Epithelial cell of prostate (primary cell): ENCODE results near the gene FSTL1.

Experiments used
- DNase-seq: peaks from one replicate; pipeline ENCODE4 v3.0.0-alpha.2; 2011; ENCODE audit warnings: low read depth, low spot score
- H3K27ac ChIP-seq: fragments of 450-650 bp; 2 replicates; pipeline ENCODE4 v1.5.1; 2017; ENCODE audit warnings: mild to moderate bottlenecking

The FSTL1 gene

DNA sequence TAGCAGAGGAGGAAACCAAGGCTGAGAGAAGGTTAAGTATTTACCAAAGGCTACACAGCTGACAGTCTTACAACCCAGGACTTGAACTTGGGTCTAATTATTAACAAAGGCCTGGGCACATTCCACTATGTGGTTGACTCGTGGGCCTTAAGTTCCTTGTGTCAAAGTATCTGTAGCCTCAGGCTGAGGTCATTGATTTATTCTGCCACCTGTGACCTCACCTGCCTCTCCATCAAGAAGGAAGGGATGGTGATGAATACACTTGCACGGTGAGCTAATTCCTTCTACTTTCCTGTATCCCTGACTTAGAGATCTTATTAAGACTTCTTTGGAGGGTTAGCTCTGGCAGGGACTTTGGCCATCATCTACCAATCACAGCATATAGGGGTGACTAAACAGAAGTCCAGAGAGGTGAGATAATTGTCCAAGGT is 81.7 kb downstream of the FSTL1 start:
- DNase-seq = no peak
- H3K27ac ChIP-seq = no peak overlapping the region

DNA sequence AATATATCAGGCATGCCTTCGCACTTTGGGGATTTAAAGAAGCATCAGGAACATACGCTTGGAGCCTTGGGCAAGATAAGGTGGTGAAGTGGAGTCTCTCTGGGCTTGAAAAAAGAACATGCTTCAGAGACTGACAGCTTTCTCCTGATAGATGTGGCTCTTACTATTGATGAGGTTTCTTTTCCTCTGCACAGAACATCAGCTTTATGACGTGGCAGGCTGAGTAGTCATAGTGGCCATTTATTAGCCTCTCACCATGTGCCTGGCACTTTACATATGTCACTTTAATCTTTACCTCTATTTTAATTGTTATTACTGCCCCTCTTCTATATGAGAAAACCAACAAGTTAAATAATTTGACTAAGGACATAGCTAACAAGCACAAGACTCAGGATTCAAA is 82.6 kb downstream of the FSTL1 start:
- no peak for DNase-seq

DNA sequence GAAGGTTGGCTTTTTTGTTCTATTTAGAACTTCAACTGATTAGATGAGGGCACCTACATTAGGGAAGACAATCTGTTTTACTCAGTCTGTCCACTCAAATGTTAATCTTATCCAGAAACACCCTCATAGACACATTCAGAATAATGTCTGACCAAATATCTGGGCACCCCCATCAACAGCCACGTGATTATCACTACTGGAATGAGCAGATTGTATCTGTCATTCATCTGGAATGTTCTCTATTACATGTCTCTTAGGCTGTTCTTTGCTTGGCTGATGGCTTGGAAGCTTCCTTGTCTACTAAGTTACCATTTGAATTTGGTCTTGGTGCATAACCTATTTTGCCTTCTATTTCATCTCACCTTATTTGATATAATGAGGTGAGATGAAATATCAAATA is 86.0 kb downstream of the FSTL1 start:
- DNase-seq = no peak

More for the DNA sequence above, 82.6 kb downstream of the FSTL1 start:
- no peak overlapping the region for H3K27ac ChIP-seq

DNA sequence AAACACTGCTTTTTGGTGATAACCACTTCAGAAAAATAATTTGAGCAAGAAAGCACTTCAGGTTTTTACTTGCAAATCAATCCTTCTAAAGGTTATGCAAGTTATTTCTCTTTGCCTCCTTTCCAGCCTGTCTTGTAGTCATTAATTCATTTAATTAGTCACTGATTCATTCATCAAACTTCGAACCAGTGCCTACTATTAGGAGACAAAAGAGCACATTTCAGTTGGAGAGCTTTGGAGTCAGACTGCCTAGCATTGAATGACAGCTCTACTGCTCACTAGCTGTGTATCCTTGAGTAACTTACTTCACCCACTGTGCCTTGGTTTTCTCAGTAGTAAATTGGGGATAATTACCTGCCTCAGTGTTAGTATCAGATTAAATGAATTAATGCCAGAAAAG is 86.7 kb downstream of the FSTL1 start:
- no peak overlapping the region for H3K27ac ChIP-seq
- no peak for DNase-seq

More for the DNA sequence above, 86.0 kb downstream of the FSTL1 start:
- H3K27ac ChIP-seq = no peak overlapping the region

DNA sequence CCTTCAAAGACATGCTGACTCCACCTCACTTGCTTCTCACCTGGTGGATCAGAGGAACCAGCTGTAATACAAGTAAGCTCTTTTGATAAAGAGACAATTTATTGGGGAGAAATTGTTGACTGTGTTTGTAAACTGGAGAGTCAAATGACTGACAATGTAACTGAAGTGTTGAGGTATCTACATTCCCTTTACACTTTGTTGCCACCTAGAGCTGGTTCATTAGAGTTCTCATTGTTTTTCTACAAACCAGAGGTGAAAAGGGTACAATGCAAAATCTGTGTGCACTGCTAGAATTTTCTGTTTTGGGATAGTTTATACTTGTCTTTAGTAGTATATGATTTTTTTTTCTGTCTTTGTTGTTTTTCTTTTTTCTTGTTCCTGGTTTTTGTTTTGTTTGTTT is 93.0 kb downstream of the FSTL1 start:
- H3K27ac ChIP-seq = no peak overlapping the region

DNA sequence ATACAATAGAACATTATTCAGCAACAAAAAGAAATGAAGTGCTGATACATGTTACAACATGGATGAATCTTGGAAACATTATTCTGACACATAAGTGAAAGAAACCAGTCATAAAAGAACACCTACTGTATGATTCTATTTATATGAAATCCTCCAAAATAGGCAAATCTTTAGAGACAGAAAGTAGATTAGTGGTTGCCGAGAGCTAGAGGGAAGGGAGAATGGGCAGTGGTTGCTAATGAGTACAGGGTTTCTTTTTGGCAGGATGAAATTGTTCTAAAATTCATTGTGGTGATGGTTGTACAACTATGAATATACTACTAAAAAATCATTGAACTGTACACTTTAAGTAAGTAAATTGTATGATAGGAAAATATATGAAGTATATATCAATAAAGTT is 95.3 kb downstream of the FSTL1 start:
- DNase-seq = no peak
- no peak overlapping the region for H3K27ac ChIP-seq

More for the DNA sequence above, 93.0 kb downstream of the FSTL1 start:
- DNase-seq = no peak

DNA sequence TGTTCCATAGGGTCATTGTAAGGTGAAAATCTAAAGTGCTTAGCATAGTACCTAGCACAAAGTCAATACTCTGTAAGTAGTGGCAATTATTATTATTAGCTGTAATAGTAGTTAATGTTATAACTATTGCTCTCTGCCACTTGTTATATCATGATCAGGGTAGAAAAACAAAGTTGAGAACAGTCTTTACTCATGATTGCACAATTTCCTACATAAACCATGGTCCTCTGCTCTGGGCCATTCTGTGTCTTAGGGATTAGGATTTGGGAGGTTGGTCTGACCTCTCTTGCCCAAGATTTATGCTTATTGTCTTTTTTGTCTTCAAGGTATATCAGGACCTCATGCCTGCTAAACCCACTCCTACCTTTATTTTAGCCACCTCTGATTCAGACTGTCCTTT is 97.3 kb downstream of the FSTL1 start:
- H3K27ac ChIP-seq = no peak overlapping the region
- DNase-seq = no peak

DNA sequence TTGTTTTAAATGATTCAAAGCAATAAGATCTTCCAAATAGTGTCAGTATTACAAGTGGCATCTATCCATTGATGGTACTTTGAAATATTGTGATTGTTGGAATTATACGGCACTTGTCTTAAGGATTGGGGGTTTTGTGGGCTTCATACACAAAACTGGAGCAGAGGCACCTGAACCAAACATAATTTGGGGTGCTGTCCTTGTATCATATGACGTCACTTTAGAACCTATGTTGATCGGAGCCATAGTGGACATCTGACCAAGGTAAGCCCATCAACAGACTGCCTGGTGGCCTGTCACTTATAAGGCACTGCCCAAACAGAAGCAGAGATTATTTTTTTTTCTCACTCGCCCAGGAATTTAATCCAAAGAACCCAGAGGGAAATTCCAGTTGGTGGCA is 98.8 kb downstream of the FSTL1 start:
- H3K27ac ChIP-seq = no peak overlapping the region
- DNase-seq = no peak

DNA sequence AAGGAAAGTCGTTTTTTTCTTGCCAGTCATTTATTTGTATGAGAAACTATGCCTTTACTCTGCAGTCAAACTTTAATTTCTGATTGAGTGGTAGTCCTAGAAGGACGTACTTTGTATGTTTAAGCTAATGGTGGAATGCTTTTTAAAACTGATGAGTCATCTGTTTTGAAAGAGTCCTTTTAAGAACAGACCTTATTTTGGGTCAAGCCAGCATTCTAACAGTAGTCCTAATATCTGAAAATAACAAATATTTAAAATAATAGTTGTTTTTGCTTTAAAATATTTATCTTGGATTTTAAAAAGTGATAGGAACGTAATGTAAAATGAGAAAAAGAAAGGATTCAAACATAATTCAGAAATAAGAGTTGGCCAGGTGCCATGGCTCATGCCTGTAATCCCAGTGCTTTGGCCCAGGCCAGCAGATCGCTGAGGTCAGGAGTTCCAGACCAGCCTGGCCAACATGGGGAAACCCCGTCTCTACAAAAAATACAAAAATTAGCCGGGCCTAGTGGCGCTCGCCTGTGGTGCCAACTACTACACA is 100.3 kb downstream of the FSTL1 start:
- no peak overlapping the region for H3K27ac ChIP-seq
- no peak for DNase-seq

DNA sequence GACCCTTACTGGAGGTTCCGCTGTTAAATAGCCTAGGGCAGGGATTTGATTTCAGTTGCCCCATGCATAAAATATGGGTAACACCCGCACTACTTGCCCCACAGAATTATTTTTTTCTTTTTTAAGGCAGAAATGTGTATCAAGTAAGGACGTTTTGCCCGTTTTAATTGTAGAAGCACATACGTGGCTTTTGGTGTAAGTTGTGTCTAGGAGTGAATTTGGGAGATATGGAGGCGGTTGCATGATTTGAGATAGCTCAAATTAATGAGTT is 101.0 kb downstream of the FSTL1 start:
- peak overlapping the region; percentile 76 for H3K27ac ChIP-seq
- no peak for DNase-seq

DNA sequence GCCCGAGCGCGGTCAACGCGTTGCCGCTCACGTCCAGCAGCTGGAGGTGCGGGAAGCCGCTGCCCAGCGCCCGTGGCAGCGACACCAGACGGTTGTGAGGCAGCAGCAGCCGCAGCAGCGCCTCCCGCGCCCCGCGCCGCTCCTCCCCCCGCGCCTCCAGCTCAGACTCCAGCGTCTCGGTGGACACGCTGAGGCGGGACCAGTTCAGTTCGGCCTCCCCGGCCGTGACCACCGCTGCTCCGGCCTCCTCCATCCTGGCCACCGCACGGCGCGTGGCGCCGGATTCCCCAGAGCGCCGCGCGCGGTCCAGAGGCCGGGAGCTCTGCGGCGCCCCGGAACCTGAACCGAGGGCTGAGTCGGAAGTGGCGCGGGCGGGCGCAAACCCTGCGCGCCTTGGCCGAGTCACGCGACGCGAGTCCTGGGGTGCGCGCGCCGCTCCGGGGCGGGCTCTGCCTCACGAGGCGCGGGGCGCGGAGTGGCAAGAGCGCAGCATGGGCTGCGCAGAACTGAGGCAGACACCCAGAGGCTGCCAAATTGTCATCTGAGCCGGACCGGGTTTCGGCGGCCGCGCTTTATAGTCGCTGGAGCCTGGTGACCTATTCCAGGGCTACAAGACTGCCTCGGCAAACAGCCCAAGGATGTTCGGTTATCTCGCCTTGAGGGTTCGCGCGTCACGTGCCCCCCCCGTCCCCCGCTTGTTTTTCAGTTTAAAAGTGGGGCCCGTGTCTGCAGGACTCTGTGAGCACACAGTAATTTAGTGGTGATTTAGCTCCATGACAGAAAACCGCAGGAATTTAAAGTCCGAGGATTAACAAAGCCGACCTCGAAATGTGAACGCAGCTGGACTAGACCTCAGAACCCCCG is 101.6 kb downstream of the FSTL1 start, which contains the start of gene LRRC58:
LRRC58 (minus strand) TSS at position 364 of the 864 bp plus-strand sequence; CDS start at position 253, 111 bp downstream.
- H3K27ac ChIP-seq = peak within 1 kb of the TSS; percentile 76
- DNase-seq = peak; percentile 54

DNA sequence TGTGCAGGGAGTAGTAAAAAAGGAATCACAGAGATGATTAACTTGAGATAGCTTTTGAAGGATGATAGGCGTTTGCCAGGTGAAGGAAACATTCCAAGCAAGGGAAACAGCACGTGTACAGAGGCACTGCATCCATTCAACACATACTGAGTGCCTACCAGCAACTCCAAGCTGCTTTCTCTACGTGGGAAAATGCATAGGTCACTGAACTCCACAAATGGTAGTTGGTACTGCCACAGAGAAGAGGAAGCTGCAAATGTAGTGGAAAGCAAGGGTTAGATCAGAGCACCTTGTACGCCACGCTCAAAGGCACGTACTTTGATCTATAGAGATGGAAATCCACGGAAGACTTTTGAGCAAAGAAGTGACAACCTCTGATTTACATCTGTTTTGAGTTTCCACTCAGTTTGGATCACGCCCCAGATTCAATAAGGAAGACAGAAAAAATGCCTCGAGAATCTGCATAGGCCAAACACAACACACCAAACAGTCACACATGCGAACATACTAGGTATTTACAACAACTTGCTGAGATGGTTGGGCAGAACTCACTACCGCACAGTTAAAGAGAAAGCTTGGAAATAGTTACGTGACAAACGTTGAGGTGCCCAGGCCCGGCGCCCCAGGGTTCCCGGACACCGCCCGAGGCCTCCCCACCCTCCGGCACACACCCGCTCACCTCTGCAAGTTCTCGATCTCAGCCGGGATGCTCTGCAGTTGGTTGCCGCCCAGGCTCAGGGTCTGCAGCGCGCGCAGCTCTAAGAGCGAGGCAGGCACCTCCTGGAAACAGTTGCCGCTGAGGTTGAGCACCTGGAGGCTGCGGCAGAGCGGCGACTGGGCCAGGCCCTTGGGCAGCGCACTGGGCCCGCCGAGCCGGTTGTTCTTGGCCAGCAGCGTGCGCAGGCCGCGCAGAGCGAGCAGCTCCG is 102.5 kb downstream of the FSTL1 start:
- DNase-seq = no peak
- H3K27ac ChIP-seq = peak overlapping the region; percentile 76

DNA sequence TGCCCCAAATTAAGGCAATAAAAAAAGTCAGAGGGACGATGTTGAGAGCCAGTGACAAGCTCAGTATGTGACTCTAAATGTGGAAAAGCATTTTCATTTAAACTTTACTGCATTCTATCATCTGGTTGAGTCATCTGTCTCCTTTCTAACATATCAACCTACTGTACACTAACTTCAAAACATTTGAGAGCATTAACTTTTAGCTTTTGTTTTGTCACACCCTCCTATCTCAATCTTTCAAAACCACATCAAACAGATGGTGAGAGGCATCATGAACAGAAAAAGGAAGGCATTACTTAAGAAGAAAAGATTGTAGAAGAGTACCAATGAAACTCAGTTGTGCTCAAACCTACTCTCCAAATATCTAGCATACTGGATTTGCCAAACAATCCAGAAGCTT is 106.4 kb downstream of the FSTL1 start:
- H3K27ac ChIP-seq = no peak overlapping the region
- DNase-seq = no peak
